Fibroblast of villous mesenchyme (primary cell): ENCODE data around the gene GPC4. TPM values are rescaled to one million over a fixed set of nuclear protein-coding genes. Genes with fewer than 3 reads are reported as not detected.

Source experiments
- DNase-seq: peaks from one replicate; pipeline ENCODE4 v3.0.0-alpha.2; 2010; ENCODE audit warnings: low read depth
- H3K4me3 ChIP-seq: 2 replicates; pipeline ENCODE4 v1.5.1; 2011; ENCODE audit warnings: low read depth, mild to moderate bottlenecking, low read length
- CTCF ChIP-seq: IDR thresholded peaks from 2 replicates; pipeline ENCODE4 v1.5.1; 2012; ENCODE audit warnings: low read depth, mild to moderate bottlenecking, low read length; ENCODE audit not compliant: insufficient read depth
- total RNA-seq: library from RNA; depleted of rRNA; stranded (reverse); fragments of >200 nt; gene quantifications from 2 replicates; pipeline ENCODE4 v1.2.3, GENCODE V29; 2012

Gene GPC4
- total RNA-seq, 1 donor = 0.86 TPM

- TF ChIP-seq CTCF = no peak
- DNase-seq = no peak
- no peak overlapping the region for H3K4me3 ChIP-seq
These were observed 156.8 kb downstream of the GPC4 start for GRCh38 chrX:133258481-133258880.

DNA sequence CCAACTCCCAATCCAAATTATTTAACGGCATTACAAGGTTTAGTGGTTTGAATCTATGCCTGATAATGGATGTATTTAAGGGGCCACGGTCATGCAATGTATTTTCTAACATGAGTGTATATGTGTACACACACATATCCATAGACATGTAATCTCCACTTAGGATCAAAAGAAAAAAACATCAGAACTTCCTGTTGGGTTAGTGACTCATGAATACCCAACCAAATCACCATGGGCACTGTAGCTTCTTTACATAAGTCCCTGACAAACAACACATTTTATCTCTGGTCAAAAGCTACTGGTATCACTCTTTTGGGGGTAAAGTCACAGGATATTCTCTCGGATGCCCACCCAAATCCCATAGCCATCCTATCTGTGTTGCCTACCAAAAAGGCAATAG is 160.6 kb downstream of the GPC4 start:
- no peak overlapping the region for H3K4me3 ChIP-seq
- no peak for TF ChIP-seq CTCF
- no peak for DNase-seq

DNA sequence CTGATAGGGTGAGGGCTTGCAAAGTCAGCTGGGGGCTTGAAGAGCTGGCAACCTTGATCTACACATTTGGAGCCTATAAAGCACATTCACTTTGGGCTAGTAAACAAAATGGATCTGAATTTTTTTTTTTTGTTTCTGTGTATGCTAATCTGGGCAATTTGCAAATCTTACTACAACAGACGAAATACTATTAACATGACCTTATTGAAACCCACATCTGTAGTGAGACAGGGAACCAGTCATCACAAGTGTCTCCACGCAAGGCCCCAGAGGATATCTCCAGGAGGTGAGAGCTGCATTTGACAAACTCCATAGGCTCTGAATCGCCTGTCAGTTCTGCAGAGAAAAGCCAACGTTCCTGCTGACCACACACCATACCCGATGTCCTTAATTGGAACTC is 164.1 kb downstream of the GPC4 start:
- TF ChIP-seq CTCF = no peak
- no peak for DNase-seq
- H3K4me3 ChIP-seq = no peak overlapping the region

DNA sequence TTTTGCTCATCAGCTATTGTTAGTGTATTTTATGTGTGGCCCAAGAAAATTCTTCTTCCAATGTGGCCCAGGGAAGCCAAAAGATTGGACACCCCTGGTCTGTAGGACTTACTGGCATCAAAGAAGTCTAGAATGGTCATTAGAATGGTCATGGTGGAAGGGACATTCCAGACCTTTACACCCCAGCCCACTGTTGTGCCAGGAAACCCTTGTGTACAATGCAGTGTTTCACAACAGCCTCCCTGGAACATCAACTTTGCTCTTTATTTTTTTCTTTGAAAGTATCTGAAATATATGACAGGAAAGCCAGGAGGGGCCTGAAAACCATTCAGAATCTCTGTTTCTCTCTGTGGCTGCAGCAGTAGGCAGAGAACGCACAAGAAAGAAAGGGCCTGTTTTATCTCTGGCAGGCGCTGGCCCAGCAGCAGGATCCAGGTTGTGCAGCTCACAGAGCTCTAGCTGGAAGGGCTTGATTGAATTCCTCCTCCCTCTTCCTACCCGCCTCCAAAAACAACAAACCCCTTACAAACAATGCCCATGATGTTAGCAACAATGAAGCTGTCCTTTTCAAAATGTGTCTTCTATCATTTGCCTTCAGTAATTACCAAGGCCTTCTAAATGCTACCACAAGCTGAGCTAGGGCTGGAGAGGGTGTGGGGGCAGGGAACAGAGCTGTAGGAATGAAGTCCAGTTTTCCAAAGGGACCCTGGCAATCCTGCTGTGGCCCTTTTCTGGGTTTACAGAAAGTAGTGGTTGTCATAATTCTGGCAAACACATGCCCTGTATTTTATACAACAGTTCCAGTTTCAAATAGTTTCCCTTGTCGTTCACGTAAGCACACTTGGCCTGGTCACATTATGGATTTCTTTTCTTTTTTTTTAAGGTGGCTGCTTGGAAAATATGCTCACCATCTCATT is 164.8 kb downstream of the GPC4 start:
- no peak for DNase-seq
- no peak overlapping the region for H3K4me3 ChIP-seq
- no peak for TF ChIP-seq CTCF

Other genes with a start within 250 kb of the GPC4 start
- not detected in 2 replicates for gene TFDP3, start 197.1 kb downstream of the GPC4 start, total RNA-seq